GM10266 (cell line): ENCODE results near the gene POU1F1.
A peak's percentile ranks its signal among the peaks of the same experiment; 100 is the strongest.
"Not testable (repeated sequence)": the region's sequence is repeated elsewhere in the genome, so short reads cannot be mapped to it uniquely, and the experiment has no call there.

Experiments
- DNase-seq: peaks from one replicate; pipeline ENCODE4 v3.0.0; 2012; ENCODE audit errors: extremely low spot score
- TF ChIP-seq, protein P1 (sequence below): IDR thresholded peaks from 2 replicates; pipeline ENCODE4 v1.5.1; 2012; ENCODE audit warnings: mild to moderate bottlenecking, low read depth; ENCODE audit not compliant: control insufficient read depth, insufficient read depth; ENCODE audit errors: missing control alignments

Gene POU1F1

DNA sequence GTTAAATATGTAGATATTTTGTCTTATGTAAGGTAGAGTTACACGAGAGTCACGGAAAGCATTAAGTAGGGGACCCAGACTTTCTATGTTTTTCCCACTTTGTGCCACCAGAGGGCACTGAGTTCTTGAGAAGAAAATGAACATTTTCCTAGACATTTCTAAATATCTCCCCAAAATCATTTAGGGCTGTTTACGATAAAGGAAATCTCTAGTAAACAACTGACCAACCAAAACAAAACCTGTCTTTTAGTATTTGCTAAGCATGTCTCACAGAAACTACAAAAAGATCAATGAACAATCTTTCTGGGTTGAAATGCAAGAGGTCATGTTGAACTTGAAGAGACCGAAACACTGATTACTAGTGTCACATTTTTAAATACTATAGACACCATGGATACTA lies 16.1 kb downstream of the POU1F1 start:
- DNase-seq: peak; percentile 24
- TF ChIP-seq, protein P1, sequence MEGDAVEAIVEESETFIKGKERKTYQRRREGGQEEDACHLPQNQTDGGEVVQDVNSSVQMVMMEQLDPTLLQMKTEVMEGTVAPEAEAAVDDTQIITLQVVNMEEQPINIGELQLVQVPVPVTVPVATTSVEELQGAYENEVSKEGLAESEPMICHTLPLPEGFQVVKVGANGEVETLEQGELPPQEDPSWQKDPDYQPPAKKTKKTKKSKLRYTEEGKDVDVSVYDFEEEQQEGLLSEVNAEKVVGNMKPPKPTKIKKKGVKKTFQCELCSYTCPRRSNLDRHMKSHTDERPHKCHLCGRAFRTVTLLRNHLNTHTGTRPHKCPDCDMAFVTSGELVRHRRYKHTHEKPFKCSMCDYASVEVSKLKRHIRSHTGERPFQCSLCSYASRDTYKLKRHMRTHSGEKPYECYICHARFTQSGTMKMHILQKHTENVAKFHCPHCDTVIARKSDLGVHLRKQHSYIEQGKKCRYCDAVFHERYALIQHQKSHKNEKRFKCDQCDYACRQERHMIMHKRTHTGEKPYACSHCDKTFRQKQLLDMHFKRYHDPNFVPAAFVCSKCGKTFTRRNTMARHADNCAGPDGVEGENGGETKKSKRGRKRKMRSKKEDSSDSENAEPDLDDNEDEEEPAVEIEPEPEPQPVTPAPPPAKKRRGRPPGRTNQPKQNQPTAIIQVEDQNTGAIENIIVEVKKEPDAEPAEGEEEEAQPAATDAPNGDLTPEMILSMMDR: peak; percentile 71

DNA sequence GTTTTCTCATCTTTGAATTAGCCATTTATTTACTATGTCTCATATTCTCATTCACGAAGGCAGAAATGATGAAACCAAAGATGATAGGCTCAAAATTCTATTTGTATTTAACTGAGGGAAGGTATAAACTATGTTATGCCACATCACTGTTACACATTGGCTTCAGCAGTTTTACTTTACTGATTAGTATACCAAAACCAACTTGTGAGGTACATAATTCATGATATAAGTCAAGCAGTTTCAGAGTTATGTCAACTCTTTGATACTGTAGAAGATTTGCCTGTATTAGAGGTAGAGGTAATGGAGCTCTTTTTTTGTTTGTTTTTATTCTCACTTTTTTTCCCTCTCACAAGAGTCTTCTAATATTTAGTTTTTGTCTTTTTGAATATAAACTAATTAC lies 26.4 kb downstream of the POU1F1 start:
- TF ChIP-seq, protein P1: no peak
- DNase-seq: no peak

DNA sequence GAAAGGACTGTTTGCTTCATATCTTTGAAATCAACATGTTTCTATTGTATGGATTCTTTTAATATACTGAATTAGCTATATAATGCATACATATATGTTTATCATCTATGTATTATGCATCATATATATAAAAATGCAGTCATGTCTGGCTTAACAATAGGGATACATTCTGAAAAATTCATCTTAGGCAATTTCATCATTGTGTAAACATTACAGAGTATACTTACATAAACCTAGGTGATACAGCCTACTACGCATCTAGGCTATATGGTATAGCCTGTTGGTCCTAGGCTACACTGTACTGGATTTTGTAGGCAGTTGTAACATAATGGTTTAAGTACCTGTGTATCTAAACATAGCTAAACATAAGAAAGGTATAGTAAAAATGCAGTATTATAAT lies 27.6 kb downstream of the POU1F1 start:
- TF ChIP-seq, protein P1: no peak
- no peak for DNase-seq

DNA sequence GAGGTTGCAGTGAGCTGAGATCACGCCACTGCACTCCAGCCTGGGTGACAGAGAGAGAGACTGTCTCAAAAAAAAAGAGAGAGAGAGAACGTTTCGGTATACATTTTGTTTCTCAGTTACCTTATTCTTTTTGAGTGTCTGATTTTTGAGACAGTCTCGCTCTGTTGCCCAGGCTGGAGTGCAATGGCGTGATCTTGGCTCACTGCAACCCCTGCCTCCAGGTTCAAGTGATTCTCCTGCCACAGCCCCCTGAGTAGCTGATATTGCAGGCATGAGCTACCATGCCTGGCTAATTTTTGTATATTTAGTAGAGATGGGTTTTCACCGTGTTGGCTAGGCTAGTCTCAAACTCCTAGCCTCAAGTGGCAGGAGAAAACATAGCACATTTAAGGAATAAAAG lies 28.2 kb downstream of the POU1F1 start:
- not testable (repeated sequence) for DNase-seq

DNA sequence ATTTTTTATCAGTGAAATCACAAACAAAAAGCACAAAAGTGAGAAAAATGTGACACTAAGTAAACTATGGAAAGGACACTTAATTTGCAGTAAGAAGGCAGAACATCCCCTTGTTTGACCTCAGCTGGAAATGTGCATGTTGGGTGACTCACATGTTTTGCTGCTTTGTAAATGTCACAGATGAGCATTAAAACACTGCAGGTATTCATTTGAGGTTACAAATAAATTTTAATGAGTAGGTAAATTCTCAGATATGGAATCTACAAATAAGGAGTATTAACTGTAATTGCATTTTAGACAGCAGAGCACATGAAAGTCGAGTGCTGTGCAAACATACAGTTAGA lies 29.0 kb downstream of the POU1F1 start:
- DNase-seq: no peak
- TF ChIP-seq, protein P1: no peak

DNA sequence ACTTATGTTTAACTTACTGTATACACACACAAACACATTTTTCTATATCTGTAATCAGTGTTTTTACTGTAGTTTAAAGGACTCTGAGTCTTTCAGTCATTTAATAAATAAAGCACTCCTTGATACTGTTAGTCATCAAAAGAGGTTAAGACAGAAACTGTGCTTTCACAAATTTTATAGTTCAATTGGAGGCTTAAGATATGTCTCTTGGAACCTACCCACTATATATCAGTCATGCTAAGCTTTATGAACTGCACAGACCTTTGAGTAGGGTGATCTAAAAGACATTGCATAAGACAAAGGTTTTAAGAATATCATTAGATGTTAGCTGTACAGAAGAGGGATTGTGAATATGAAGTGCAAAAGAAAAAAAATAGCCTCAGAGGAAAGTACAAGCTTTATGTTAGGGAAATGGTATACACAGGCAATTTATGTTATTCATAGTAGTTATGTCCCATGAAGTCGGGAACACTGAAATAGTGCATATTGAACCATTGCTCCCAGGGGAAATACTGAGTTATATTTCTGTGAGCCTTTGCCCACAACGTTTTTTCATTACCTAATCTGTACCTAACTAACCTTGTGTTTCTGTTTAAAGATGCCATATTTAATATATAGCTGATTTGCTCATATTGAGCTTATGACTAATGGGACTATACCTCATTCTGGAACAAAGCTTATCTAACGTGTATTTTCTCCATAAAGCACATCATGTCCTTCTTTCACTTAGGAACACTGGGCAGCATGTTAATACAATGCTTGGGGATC lies 29.5 kb downstream of the POU1F1 start:
- DNase-seq: no peak
- TF ChIP-seq, protein P1: no peak

DNA sequence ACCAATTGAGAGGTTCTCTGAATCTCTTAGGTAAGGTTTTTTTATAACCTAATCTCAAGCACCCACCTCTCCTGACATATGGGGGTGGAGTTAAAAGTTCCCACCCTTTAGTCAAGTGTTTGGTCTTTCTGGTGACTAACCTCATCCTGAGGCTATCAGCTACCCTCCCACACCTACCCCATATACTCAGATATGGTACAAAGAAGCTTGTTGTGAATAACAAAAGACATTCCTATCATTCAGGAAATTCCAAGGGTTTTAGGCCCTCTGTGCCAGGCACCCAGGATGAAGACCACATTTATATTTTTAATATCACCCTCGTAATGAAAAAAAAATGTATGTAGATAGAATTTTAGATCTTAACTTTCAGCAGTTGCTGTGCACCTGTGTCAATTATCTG lies 40.3 kb downstream of the POU1F1 start:
- TF ChIP-seq, protein P1: no peak
- no peak for DNase-seq

DNA sequence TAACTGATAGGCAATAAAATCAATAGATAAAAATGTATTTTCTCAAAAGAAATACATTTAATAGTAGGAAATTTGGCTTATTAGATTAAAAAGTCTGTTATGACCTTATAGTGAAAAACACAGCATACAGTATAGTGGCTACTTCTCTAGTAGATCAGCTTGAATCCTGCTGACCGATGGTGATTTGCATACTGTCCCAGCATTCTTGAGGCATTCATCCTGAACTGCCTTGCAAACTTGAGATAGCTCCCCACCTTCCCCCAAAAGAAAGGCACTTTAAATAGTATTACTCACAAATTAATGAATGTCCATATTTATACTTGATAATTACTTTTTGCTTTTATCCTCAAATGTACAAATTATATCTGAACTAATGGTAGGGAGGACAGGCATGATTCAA lies 42.6 kb downstream of the POU1F1 start:
- no peak for DNase-seq
- TF ChIP-seq, protein P1: no peak
